Small intestine (tissue), 7 donors: ENCODE results near the gene SYT10. TPM values are rescaled to one million over a fixed set of nuclear protein-coding genes. Genes with fewer than 3 reads are reported as not detected.
"Not testable (repeated sequence)": the region's sequence is repeated elsewhere in the genome, so short reads cannot be mapped to it uniquely, and the experiment has no call there.

Source experiments
- DNase-seq, 2 donors: peaks; one replicate each; pipeline versions ENCODE4 v3.0.0 to v3.0.0-alpha.2; 2013
- FAIRE-seq: peaks from 2 replicates; lab custom pipeline; 2012; peaks lifted over from hg19 to GRCh38; lab: Jason Lieb, UNC
- H3K27ac ChIP-seq, 3 donors: one replicate each; pipeline ENCODE4 v1.5.1; 2013; ENCODE audit warnings: low read length in 2 of 3, mild to moderate bottlenecking in 2 of 3, control low read depth in 1 of 3, inconsistent platforms in 1 of 3, low read depth in 1 of 3, moderate library complexity in 1 of 3
- H3K27me3 ChIP-seq, 3 donors: one replicate each; pipeline ENCODE4 v1.6.1; 2013; ENCODE audit warnings: low read length in 3 of 3, inconsistent platforms in 1 of 3; ENCODE audit not compliant: control insufficient read depth in 3 of 3, insufficient read depth in 3 of 3
- H3K36me3 ChIP-seq, 3 donors: one replicate each; pipeline ENCODE4 v1.6.1; 2013; ENCODE audit warnings: low read length in 3 of 3, inconsistent platforms in 1 of 3, low read depth in 1 of 3, mild to moderate bottlenecking in 1 of 3, moderate library complexity in 1 of 3; ENCODE audit not compliant: control insufficient read depth in 3 of 3, insufficient read depth in 2 of 3
- H3K4me1 ChIP-seq, 3 donors: one replicate each; pipeline ENCODE4 v1.6.1; 2013; ENCODE audit warnings: low read length in 2 of 3, inconsistent platforms in 1 of 3, low read depth in 1 of 3, mild to moderate bottlenecking in 1 of 3, moderate library complexity in 1 of 3; ENCODE audit not compliant: control insufficient read depth in 3 of 3, insufficient read depth in 2 of 3
- H3K4me3 ChIP-seq, 3 donors: one replicate each; pipeline ENCODE4 v1.5.1; 2013; ENCODE audit warnings: low read length in 3 of 3, control low read depth in 1 of 3, inconsistent platforms in 1 of 3, low read depth in 1 of 3, mild to moderate bottlenecking in 1 of 3, moderate library complexity in 1 of 3
- H3K9me3 ChIP-seq, 2 donors: one replicate each; pipeline ENCODE4 v1.6.1; 2013; ENCODE audit warnings: low read depth in 1 of 2, low read length in 1 of 2; ENCODE audit not compliant: control insufficient read depth in 2 of 2, insufficient read depth in 1 of 2
- WGBS, 3 donors: extraction: QIAGEN DNeasy Blood & Tissue Kit; methylation state at CpG; one replicate each; pipeline ENCODE4 v1.1.7; 2013; 5-methylcytosine and 5-hydroxymethylcytosine counted together
- polyA plus RNA-seq, 4 donors: library from polyadenylated mRNA; stranded (reverse) in 3 of 4; unstranded in 1 of 4; fragments of 200-250 nt in 3 of 4; fragments of 120-200 nt in 1 of 4; gene quantifications; one replicate each; pipeline versions ENCODE4 v1.2.1 to v1.2.3, GENCODE V29; 2013
- donor health status: healthy with polysubstance abuse.
- donor health status: control.
- donor health status: control.
- donor health status: Bipolar disorder and iron deficiency.
- donor health status: healthy.

The SYT10 gene
- polyA plus RNA-seq, 4 donors, result 0.06 to 0.34 TPM; not detected in 2

DNA sequence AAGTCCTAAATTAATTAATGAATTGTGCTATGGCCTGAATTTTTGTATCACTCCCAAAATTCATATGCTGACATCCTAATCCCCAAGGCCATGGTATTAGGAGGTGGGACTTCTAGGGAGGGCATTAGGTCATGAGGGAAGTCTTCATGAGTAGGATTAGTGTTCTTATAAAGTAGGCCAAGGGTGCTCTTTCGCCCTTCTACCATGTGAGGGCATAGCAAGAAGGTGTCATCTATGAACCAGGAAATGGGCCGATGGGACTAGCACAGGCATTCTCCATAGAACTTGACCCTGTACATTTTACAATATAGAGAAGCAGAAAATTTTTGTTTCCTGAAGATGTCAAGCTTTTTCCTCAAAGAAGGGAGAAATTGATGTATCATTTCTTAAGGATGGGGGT lies 12.5 kb downstream of the SYT10 start:
- H3K36me3 ChIP-seq, result no peaks in the 10 kb centered on the region
- H3K27ac ChIP-seq, result no peak overlapping the region
- no peaks in the 10 kb centered on the region for H3K9me3 ChIP-seq
- DNase-seq (peak in 1 of 2 donors; percentile 55), FAIRE-seq (no peak)
- 30 to 61% (median 43%) methylated on average over 2 of the region's 2 CpGs for WGBS, 3 donors
- H3K27me3 ChIP-seq, result no peaks in the 10 kb centered on the region
- no peaks in the 10 kb centered on the region for H3K4me1 ChIP-seq
- H3K4me3 ChIP-seq, result no peak overlapping the region

DNA sequence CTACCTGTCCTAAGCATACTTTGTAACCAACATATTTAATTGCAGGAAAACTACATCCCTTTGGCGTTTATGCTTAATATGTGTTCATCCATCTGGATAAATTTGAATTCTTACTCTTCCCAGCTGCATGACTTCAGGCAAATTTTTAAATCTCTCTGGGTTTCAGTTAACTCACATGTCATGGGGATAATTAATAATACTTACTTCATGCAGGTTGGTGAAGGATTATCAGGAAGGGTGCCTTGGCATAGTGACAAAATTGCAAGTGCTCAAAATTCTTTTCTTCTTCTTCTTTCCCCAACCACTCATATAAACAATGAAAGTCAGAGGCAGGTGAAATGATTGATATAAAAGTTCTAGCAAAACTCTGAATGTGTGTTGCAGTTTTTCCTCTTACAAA lies 15.9 kb downstream of the SYT10 start:
- H3K27ac ChIP-seq, result no peak overlapping the region
- no peaks in the 10 kb centered on the region for H3K4me1 ChIP-seq
- no peak overlapping the region for H3K4me3 ChIP-seq
- FAIRE-seq (no peak), DNase-seq (no peak)
- WGBS, 3 donors, result 84 to 86% (median 86%) methylated on average over 1 of the region's 1 CpG
- H3K36me3 ChIP-seq, result no peaks in the 10 kb centered on the region
- no peaks in the 10 kb centered on the region for H3K9me3 ChIP-seq
- H3K27me3 ChIP-seq, result no peaks in the 10 kb centered on the region

DNA sequence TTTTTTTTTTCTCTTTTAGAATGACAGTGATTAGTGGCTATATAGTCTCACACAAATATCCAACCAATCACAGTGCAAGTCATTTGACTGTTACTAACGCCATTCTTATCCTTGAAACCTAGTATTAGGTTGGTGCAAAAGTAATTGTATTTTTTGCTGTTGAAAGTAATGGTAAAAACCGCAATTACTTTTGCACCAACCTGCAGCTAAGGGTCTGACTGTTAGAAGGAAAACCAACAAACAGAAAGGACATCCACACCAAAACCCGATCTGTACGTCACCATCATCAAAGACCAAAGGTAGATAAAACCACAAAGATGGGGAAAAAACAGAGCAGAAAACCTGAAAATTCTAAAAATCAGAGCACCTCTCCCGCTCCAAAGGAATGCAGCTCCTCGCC lies 27.2 kb downstream of the SYT10 start:
- 76 to 84% (median 80%) methylated on average over 6 of the region's 6 CpGs for WGBS, 3 donors
- FAIRE-seq, DNase-seq: not testable (repeated sequence)

DNA sequence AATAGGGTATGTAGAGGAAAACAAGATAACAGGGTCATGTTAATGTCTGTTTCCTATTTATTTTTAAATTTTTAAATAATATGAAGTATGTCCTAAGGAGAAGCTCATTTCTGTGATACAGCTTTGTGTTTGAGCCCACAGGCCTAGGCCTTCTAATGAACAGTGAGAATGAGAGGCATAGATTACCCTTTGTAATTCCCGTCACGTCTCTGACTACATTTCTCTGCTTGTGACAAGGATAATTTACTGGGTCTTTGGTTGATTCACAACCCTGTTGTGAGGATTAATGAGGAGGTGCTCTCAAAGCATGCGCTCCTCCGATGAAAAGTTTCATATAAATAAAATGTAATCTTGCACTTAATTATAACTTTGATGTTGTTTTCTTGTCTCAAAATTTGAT lies 56.1 kb downstream of the SYT10 start:
- DNase-seq, result no peak
- Histone ChIP-seq H3K4me1 (no peaks in the 10 kb centered on the region), H3K9me3 (no peaks in the 10 kb centered on the region), H3K27ac (no peak overlapping the region), H3K27me3 (no peaks in the 10 kb centered on the region), H3K36me3 (no peaks in the 10 kb centered on the region), H3K4me3 (no peak overlapping the region)
- FAIRE-seq, result no peak
- 77 to 83% (median 82%) methylated on average over 4 of the region's 4 CpGs for WGBS, 3 donors

More for the DNA sequence above, 27.2 kb downstream of the SYT10 start:
- H3K4me3 ChIP-seq, H3K36me3 ChIP-seq, H3K27ac ChIP-seq, H3K27me3 ChIP-seq, H3K9me3 ChIP-seq, H3K4me1 ChIP-seq: not testable (repeated sequence)

DNA sequence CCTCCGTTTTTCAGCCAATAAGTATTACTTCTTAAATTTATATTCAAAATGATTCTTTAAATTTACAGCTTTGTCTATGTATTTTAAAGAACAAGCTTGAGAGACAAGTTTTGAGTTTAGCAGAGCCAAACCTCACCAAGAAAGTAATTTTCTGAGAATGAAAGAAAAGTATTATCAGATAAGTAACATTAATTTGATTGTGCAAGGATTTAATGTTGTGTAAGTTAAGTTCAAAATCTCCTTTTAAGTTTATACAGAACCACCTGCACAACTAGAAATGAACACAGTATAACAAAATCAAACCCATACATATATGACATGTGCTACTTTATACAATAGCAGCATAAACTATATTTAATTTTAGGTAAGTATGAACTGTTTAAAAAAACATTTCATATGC lies 63.5 kb downstream of the SYT10 start:
- no peak for DNase-seq
- WGBS, 3 donors, result 56 to 75% (median 74%) methylated on average over 1 of the region's 1 CpG

DNA sequence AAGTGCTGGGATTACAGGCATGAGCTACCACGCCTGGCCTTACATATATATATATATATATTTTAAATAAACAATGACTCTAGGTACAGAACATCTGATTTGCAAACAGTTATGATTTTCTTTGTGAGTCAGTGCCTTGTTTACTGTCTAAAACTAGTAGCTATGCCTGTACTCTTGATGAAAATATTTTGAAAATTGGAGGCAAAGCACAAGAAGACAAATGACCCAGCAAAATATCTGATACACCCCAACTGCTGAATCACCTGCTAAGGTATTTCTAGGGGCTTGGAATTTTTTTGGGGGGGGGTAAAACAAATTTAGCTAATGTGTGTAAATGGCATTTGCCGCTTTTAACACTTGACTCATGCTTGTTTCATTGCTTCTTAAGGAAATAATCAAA lies 69.3 kb downstream of the SYT10 start:
- Histone ChIP-seq H3K9me3 (no peaks in the 10 kb centered on the region), H3K4me3 (no peak overlapping the region), H3K4me1 (no peaks in the 10 kb centered on the region), H3K36me3 (no peaks in the 10 kb centered on the region), H3K27me3 (no peaks in the 10 kb centered on the region), H3K27ac (no peak overlapping the region)
- DNase-seq, result no peak
- no peak for FAIRE-seq
- 55 to 64% (median 61%) methylated on average over 2 of the region's 2 CpGs for WGBS, 3 donors

More for the DNA sequence above, 63.5 kb downstream of the SYT10 start:
- Histone ChIP-seq H3K4me1 (no peaks in the 10 kb centered on the region), H3K27ac (no peak overlapping the region), H3K27me3 (no peaks in the 10 kb centered on the region), H3K4me3 (no peak overlapping the region), H3K9me3 (no peaks in the 10 kb centered on the region), H3K36me3 (no peaks in the 10 kb centered on the region)
- no peak for FAIRE-seq

DNA sequence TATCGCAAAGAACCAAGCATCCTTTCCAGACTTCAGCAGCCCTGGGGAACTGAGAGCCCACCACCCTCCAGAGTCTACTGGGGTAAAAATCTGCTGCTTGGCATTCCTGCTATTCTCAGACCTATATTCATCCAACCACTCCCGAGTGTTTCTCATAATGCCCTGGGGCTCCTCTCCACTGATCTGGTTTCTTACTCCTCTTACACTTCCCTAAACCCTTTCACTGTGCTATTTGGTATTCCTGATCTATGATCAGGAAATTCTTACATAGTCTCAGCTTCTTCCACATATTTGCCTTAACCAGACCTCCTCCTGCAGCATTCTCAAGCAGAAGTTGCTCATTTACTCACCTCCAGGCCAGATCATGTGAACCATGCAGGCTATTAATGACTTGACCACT lies 82.4 kb downstream of the SYT10 start:
- H3K27ac ChIP-seq, result no peak overlapping the region
- H3K36me3 ChIP-seq, result no peaks in the 10 kb centered on the region
- FAIRE-seq, result no peak
- WGBS, 3 donors, result 76 to 88% (median 86%) methylated on average over 2 of the region's 2 CpGs
- no peaks in the 10 kb centered on the region for H3K4me1 ChIP-seq
- no peak for DNase-seq
- H3K9me3 ChIP-seq, result no peaks in the 10 kb centered on the region
- H3K27me3 ChIP-seq, result no peaks in the 10 kb centered on the region
- H3K4me3 ChIP-seq, result no peak overlapping the region

DNA sequence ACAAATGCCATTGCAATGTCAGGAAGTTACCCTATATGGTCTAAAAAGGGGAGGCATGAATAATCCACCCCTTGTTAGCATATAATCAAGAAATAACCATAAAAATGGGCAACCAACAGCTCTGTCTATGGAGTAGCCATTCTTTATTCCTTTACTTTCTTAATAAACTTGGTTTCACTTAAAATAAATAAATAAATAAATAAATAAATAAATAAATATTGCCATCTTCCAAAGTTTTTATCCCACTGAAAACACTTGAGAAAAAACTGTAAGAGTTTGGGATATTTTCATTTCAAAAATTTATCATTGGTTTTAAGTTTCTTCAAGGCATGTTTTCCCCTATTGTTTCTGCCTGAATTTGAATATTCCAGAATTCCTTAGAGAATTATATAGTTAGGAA lies 89.8 kb downstream of the SYT10 start:
- no peaks in the 10 kb centered on the region for H3K4me1 ChIP-seq
- peaks cover 0 to 5% of the 10 kb centered on the region in 2 donors for H3K9me3 ChIP-seq
- no peaks in the 10 kb centered on the region for H3K27me3 ChIP-seq
- H3K36me3 ChIP-seq, result no peaks in the 10 kb centered on the region
- FAIRE-seq, result no peak
- no peak overlapping the region for H3K27ac ChIP-seq
- DNase-seq, result no peak
- no peak overlapping the region for H3K4me3 ChIP-seq

DNA sequence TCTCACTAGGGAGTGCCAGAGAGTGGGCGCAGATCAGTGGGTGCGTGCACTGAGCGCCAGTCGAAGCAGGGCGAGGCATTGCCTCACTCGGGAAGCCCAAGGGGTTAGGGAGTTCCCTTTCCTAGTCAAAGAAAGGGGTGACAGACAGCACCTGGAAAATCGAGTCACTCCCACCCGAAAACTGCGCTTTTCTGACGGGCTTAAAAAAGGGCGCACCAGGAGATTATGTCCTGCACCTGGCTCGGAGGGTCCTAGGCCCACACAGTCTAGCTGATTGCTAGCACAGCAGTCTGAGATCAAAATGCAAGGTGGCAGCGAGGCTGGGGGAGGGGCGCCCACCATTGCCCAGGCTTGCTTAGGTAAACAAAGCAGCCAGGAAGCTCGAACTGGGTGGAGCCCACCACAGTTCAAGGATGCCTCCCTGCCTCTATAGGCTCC lies 107.6 kb downstream of the SYT10 start:
- not testable (repeated sequence) for H3K27ac ChIP-seq, H3K4me3 ChIP-seq, H3K4me1 ChIP-seq, H3K27me3 ChIP-seq, H3K9me3 ChIP-seq, DNase-seq, FAIRE-seq, H3K36me3 ChIP-seq
- WGBS, 3 donors, result 86 to 87% (median 87%) methylated on average over 15 of the region's 15 CpGs
